Osteocyte (in vitro differentiated cells): ENCODE measurements around the gene TMEM61. TPM values are rescaled to one million over a fixed set of nuclear protein-coding genes. Genes with fewer than 3 reads are reported as not detected.
"Not testable (repeated sequence)": the region's sequence is repeated elsewhere in the genome, so short reads cannot be mapped to it uniquely, and the experiment has no call there.

Source experiments
- DNase-seq: peaks from one replicate; pipeline ENCODE4 v3.0.0; 2021; ENCODE audit warnings: mixed read lengths; ENCODE audit not compliant: unreplicated experiment; ENCODE audit errors: extremely low spot score
- H3K27ac Mint-ChIP-seq: one replicate; pipeline ENCODE4 v1.8.0; 2021; ENCODE audit warnings: mild to moderate bottlenecking, mixed read lengths; ENCODE audit not compliant: unreplicated experiment
- H3K27me3 Mint-ChIP-seq: one replicate; pipeline ENCODE4 v1.8.0; 2021; ENCODE audit warnings: mixed read lengths; ENCODE audit not compliant: unreplicated experiment
- H3K36me3 Mint-ChIP-seq: one replicate; pipeline ENCODE4 v1.8.0; 2021; ENCODE audit warnings: mixed read lengths; ENCODE audit not compliant: unreplicated experiment
- H3K4me1 Mint-ChIP-seq: one replicate; pipeline ENCODE4 v1.8.0; 2021; ENCODE audit warnings: mixed read lengths; ENCODE audit not compliant: unreplicated experiment
- H3K4me3 Mint-ChIP-seq: one replicate; pipeline ENCODE4 v1.8.0; 2021; ENCODE audit warnings: mild to moderate bottlenecking, moderate library complexity, mixed read lengths; ENCODE audit not compliant: unreplicated experiment
- H3K9me3 Mint-ChIP-seq: one replicate; pipeline ENCODE4 v1.8.0; 2021; ENCODE audit warnings: mixed read lengths; ENCODE audit not compliant: unreplicated experiment
- total RNA-seq: library from RNA; stranded (reverse); gene quantifications from 2 replicates; pipeline ENCODE4 v1.2.1, GENCODE V29; 2021
- TF ChIP-seq, protein P1 (sequence below): fragments of 200-600 bp; sonication (generic); IDR thresholded peaks from 2 replicates; pipeline ENCODE4 v1.5.0; 2021; ENCODE audit warnings: antibody characterized with exemption, mild to moderate bottlenecking, moderate library complexity

The TMEM61 gene
- total RNA-seq, 1 donor from 2014 or later = not detected

- no peak overlapping the region for H3K4me3 Mint-ChIP-seq
- DNase-seq = no peak
- peaks cover 16% of the 10 kb centered on the region for H3K9me3 Mint-ChIP-seq
- H3K27me3 Mint-ChIP-seq = no peaks in the 10 kb centered on the region
- H3K36me3 Mint-ChIP-seq = peaks cover 5% of the 10 kb centered on the region
- H3K4me1 Mint-ChIP-seq = peaks cover 19% of the 10 kb centered on the region
- TF ChIP-seq, protein P1, sequence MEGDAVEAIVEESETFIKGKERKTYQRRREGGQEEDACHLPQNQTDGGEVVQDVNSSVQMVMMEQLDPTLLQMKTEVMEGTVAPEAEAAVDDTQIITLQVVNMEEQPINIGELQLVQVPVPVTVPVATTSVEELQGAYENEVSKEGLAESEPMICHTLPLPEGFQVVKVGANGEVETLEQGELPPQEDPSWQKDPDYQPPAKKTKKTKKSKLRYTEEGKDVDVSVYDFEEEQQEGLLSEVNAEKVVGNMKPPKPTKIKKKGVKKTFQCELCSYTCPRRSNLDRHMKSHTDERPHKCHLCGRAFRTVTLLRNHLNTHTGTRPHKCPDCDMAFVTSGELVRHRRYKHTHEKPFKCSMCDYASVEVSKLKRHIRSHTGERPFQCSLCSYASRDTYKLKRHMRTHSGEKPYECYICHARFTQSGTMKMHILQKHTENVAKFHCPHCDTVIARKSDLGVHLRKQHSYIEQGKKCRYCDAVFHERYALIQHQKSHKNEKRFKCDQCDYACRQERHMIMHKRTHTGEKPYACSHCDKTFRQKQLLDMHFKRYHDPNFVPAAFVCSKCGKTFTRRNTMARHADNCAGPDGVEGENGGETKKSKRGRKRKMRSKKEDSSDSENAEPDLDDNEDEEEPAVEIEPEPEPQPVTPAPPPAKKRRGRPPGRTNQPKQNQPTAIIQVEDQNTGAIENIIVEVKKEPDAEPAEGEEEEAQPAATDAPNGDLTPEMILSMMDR = no peak
- H3K27ac Mint-ChIP-seq = no peak overlapping the region
Observed at GRCh38 chr1:54959241-54959640, 21.2 kb upstream of the TMEM61 start.

DNA sequence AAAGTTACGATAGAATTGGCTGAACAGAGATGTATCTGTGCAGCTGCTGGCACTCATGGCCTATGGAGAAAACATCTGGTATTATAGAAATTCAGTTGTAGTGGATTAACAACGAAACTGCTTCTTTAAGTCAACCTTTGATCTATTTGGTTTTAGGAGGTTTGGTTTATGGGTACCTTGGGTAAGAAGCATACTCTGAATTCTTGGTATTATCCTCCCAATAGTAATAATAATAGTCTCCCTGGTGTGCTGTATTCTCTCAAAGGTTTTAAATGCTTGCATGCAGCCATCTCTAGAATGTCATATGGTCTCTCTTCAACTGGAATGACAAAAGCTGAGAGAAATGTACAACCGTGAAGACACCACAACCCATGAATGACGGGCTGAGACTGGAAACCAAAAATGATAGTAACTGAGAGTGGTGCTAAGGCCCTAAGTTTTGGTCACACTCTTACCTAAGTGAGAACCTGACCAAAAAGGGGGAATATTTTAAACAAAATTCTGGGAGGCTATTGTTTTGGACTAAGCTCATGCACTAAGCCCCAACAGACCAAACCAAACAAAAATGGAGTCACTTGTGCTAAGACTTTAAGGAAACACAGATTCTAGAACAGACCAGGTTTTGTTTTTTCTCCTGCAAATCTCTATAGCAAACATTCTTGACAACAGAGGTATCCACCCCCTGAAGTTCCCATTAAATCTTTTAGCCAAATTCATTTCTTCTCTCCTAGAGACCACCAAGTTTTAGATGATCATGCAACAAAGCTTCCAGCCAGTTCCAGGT lies 17.6 kb upstream of the TMEM61 start:
- Mint-ChIP-seq H3K36me3 (peaks cover 2% of the 10 kb centered on the region), H3K27me3 (no peaks in the 10 kb centered on the region), H3K4me1 (peaks cover 2% of the 10 kb centered on the region), H3K27ac (no peak overlapping the region), H3K4me3 (no peak overlapping the region), H3K9me3 (peaks cover 11% of the 10 kb centered on the region)
- TF ChIP-seq, protein P1 = no peak
- DNase-seq = no peak

GRCh38 chr1:54963829-54964228 lies 16.6 kb upstream of the TMEM61 start:
- not testable (repeated sequence) for H3K4me1 Mint-ChIP-seq, DNase-seq, H3K36me3 Mint-ChIP-seq, H3K4me3 Mint-ChIP-seq, H3K27me3 Mint-ChIP-seq, H3K27ac Mint-ChIP-seq, H3K9me3 Mint-ChIP-seq

- Mint-ChIP-seq H3K4me3 (no peak overlapping the region), H3K4me1 (peaks cover 2% of the 10 kb centered on the region), H3K36me3 (no peaks in the 10 kb centered on the region), H3K9me3 (no peaks in the 10 kb centered on the region), H3K27me3 (no peaks in the 10 kb centered on the region), H3K27ac (no peak overlapping the region)
- no peak for DNase-seq
- TF ChIP-seq, protein P1 = no peak
Observed at GRCh38 chr1:54965624-54966340, 14.6 kb upstream of the TMEM61 start.

- H3K27me3 Mint-ChIP-seq = no peaks in the 10 kb centered on the region
- no peak overlapping the region for H3K27ac Mint-ChIP-seq
- no peak for DNase-seq
- H3K36me3 Mint-ChIP-seq = no peaks in the 10 kb centered on the region
- H3K4me3 Mint-ChIP-seq = no peak overlapping the region
- H3K9me3 Mint-ChIP-seq = no peaks in the 10 kb centered on the region
- H3K4me1 Mint-ChIP-seq = peaks cover 5% of the 10 kb centered on the region
- TF ChIP-seq, protein P1 = no peak
Observed at GRCh38 chr1:54967372-54967771, 13.1 kb upstream of the TMEM61 start.
